DMS114 treated with DMSO at 0.1 percent for 48 hours (cell line): ENCODE results near the gene CD79A.

Experiments
- DNase-seq: peaks from one replicate; lab custom pipeline; 2025; ENCODE audit not compliant: unreplicated experiment; lab: John Stamatoyannopoulos, UW

Gene CD79A

GRCh38 chr19:41876847-41877832 lies at the start of gene CD79A:
TSS of gene CD79A (plus strand) at chr19:41877279. CDS start at chr19:41877305, 26 bp downstream.
- no peak for DNase-seq

- no peak for DNase-seq
Observed at GRCh38 chr19:41837981-41838708, 38.9 kb upstream of the CD79A start.

- no peak for DNase-seq
Observed at GRCh38 chr19:41839211-41839610, 37.9 kb upstream of the CD79A start.

- DNase-seq, result no peak
Observed at GRCh38 chr19:41843371-41843770, 33.7 kb upstream of the CD79A start.

GRCh38 chr19:41844601-41845000 lies 32.5 kb upstream of the CD79A start, which contains the start of gene LYPD4:
TSS of gene LYPD4 (minus strand) at chr19:41844683. CDS start at chr19:41839285, 5,398 bp downstream.
- DNase-seq, result no peak

GRCh38 chr19:41845001-41845050 lies 32.3 kb upstream of the CD79A start, which contains the start of gene DMRTC2:
TSS of gene DMRTC2 (plus strand) at chr19:41845042. CDS start at chr19:41847429, 2,387 bp downstream.
- DNase-seq, result no peak

GRCh38 chr19:41845051-41845590 lies 32.0 kb upstream of the CD79A start:
- DNase-seq, result no peak

GRCh38 chr19:41847351-41848105 lies 29.6 kb upstream of the CD79A start:
- DNase-seq, result no peak

- no peak for DNase-seq
Observed at GRCh38 chr19:41848666-41849065, 28.4 kb upstream of the CD79A start.

- DNase-seq, result no peak
Observed at GRCh38 chr19:41849067-41849466, 28.0 kb upstream of the CD79A start.

- DNase-seq, result no peak
Observed at GRCh38 chr19:41850381-41850780, 26.7 kb upstream of the CD79A start.

- DNase-seq, result no peak
Observed at GRCh38 chr19:41851456-41851855, 25.6 kb upstream of the CD79A start.

GRCh38 chr19:41853344-41853743 lies 23.7 kb upstream of the CD79A start:
- no peak for DNase-seq

- DNase-seq, result no peak
Observed at GRCh38 chr19:41853768-41854167, 23.3 kb upstream of the CD79A start.

- DNase-seq, result no peak
Observed at GRCh38 chr19:41859213-41859617, 17.9 kb upstream of the CD79A start.

- peak; percentile 98 for DNase-seq
Observed at GRCh38 chr19:41859618-41860418, 17.3 kb upstream of the CD79A start, which contains the start of gene RPS19. TSS of gene RPS19 (plus strand) at chr19:41860255. CDS start at chr19:41860775, 520 bp downstream.

- no peak for DNase-seq
Observed at GRCh38 chr19:41860419-41861115, 16.5 kb upstream of the CD79A start.

GRCh38 chr19:41861116-41861768 lies 15.8 kb upstream of the CD79A start:
- no peak for DNase-seq

GRCh38 chr19:41861846-41862245 lies 15.2 kb upstream of the CD79A start:
- DNase-seq, result no peak
